ENCODE results near the gene BABAM2.

Gene BABAM2

DNA sequence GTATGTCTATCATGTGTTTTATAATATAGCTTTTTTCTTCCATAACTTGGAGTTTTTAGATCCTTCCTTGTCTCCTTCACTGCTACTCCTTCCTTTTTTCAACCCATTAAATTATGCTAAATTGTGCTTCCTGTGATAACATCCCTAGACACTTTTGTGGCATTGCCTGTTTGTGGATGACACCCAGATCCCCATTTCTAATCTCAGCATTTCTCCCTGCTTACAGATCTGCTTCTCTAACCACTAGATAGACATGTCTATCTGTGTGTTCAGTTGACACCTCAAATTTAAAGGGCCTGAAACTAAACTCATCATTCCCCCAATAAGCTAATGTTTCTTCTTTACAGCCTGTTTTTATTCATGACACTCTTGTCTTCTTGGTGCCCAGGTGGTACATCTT, 244.8 kb downstream of the BABAM2 start:
- no peak for DNase-seq

- no peak for DNase-seq
Measured at GRCh38 chr2:28135799-28136198, 245.3 kb downstream of the BABAM2 start.

DNA sequence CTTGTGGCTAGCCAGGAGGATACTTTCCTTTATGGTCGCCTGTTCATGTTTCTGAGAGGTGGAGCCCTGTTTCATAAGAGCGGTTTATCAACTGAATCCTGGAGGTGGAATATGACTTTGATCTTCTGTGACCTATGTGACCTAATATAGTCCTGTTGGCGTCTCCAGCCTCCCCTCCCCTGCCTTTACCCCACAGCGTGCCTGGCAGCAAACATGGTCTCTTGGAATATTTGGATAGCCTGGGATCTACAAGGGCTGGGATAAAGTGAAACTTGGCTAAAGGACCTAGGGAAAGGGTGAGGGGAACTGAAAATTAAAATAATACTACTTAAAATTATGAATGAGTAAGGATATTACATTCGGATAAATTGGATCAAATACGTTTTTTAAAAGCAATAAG, 246.0 kb downstream of the BABAM2 start:
- no peak for DNase-seq

GRCh38 chr2:28137221-28137620, 246.7 kb downstream of the BABAM2 start:
- DNase-seq: no peak

DNA sequence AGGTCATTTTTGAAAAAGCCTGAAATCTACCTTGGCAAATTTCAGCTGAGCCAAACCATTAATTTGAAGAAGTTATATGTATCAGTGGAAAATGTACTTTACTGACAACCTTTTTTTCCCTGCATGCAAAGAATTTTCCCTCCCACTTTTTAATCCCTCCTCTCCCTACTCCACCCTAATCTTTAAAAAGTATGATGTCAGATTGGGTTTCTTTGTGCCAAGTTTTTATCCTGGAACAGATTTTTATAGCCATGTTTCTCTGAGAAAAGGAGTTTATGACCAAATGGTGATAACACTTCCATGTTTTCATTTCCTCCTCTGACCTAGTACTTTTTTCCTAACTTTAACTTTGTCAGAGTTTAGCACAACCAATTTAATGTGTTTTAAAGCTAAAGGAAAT, 251.9 kb downstream of the BABAM2 start:
- no peak for DNase-seq

DNA sequence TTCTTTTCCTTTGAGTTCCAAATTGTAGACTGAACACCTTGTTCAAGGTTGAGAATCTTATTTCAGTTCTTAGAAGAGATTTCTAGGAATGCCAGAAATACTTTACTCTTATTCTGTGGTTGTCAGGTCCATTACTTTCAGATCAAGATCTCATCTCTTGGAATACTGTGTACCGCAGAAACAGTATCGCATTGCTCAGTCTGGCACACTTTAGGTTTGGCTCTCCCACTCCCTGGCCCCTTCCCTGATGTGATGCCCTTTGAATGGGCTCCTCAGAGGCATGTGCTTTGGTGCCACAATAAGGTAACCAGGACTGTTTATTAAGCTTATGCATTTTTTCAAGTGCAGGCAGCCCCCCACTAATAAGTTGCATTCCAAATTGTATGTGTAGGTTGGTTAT, 257.5 kb downstream of the BABAM2 start:
- DNase-seq: no peak

- DNase-seq: no peak
Measured at GRCh38 chr2:28148566-28148965, 258.0 kb downstream of the BABAM2 start.

- no peak for DNase-seq
Measured at GRCh38 chr2:28150236-28150915, 259.8 kb downstream of the BABAM2 start.

GRCh38 chr2:28150994-28151393, 260.5 kb downstream of the BABAM2 start:
- no peak for DNase-seq

- DNase-seq: no peak
Measured at GRCh38 chr2:28152585-28153280, 262.2 kb downstream of the BABAM2 start.

GRCh38 chr2:28153851-28154250, 263.3 kb downstream of the BABAM2 start:
- no peak for DNase-seq

GRCh38 chr2:28155086-28155485, 264.6 kb downstream of the BABAM2 start:
- no peak for DNase-seq

- DNase-seq: no peak
Measured at GRCh38 chr2:28155627-28156026, 265.1 kb downstream of the BABAM2 start.

- DNase-seq: no peak
Measured at GRCh38 chr2:28158791-28159190, 268.3 kb downstream of the BABAM2 start.

GRCh38 chr2:28160986-28161425, 270.5 kb downstream of the BABAM2 start:
- no peak for DNase-seq

GRCh38 chr2:28161466-28161865, 270.9 kb downstream of the BABAM2 start:
- DNase-seq: no peak

DNA sequence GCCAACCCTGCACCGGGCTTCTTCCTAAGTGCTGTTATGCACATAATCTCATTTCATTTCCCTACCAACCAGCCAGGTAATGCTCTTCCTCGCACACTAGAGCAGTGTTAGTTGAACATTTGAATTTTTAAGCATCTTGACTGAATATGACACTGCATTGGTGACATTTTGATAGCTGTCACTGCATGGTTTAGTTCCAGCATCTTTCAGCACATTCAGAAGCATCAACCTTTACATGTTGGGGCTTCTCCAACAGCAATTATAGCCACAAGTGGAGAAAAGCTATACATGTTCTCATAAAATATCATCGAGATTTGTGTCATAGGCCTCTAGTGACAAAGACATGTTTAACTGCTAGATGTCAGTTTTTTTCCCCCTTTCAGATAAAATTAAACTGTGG, 272.0 kb downstream of the BABAM2 start:
- DNase-seq: no peak

DNA sequence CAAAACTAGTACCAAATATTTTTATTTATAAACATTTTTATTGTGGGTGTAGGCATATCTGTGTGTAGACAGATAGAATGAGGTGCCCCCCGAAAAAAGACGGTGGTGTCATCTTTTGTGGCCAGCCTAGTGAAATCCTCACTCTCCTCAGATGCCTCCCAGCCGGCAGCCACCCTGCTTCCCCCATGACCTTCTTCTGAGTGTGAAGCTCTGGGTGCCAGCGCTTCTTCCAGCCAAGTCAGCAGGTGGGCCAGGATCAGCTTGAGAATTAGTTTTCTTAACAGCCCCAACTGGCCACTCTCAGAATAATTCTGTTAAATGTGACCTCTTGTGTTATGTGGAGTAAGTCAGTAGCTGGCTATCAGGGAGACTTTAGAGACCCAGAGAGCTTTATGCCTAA, 272.5 kb downstream of the BABAM2 start:
- DNase-seq: no peak

DNA sequence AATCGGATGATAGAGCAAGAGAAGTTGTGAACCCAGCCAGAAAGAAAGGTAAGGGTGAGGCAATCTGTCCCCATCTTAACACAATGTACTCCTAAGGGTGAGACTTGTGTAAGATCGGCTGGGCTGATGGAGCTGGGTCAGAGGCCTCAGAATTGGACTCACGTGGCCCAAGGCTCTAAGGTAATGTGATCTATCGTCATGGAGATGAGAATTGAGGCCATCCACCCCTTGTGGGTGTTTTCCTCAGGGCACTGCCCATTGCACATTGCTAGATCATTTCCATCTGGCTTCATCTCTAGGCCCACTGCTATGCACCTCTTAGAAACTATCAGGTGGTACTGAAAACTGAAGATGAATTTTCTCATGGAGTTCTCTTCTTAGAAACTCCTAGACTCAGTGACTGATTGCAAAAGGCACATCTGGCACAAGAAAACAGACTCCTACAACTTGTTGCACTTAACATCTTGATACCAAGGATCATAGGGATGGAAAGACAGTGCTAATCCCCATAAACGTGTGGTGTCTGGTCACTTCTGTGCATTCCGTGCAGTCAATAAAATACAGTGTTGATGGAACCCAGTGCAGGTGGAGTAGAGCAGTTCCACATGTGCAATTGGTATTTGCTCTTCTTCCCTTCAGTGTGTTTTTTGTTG, 273.2 kb downstream of the BABAM2 start:
- DNase-seq: no peak

DNA sequence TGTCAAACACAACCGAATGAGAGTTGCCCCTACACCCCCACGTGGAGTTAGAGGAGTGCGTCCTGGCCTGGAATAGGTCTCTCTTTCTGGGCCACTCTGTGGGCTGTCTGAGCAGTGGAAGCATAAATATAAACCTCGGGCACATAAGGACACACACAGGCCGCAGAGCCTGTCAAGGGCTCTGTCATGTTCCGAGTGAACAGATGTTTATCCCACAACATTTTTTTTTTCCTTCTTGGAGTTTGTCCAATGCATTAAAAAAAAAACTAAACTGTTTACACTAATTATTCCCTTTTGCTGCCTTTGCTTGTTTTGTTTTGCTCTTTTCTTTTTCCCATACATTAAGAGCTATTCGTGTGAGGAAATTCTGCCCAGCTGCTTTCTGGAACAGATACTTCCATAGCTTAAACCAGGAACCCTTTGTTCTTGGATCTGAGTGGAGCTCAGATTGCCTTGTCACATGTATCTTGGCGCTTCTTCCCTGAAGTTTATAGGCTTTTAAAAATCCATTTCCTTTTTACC, 273.8 kb downstream of the BABAM2 start:
- DNase-seq: no peak

- no peak for DNase-seq
Measured at GRCh38 chr2:28165087-28165635, 274.6 kb downstream of the BABAM2 start.

DNA sequence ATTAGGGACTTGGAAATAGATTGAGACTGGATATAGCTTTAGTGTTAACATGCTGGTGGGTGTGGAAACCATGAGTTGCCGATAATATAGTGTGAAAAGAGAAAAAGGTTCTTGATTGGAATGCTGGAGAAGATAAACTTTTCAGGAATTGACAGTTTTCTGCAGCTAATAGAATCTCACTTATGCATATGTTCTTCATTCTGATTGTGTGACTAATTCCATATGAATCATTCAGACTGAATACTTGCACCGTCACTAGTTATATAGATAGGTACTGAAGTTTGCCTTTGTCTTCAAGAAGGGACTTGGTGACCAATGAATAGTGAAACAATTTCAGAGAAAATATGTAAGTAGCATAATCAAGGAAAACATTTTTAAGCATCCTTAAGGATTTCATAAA, 276.4 kb downstream of the BABAM2 start:
- no peak for DNase-seq

- no peak for DNase-seq
Measured at GRCh38 chr2:28168376-28168775, 277.8 kb downstream of the BABAM2 start.

GRCh38 chr2:28169492-28169891, 279.0 kb downstream of the BABAM2 start:
- no peak for DNase-seq
